Activated T-cell treated with anti-CD3 and anti-CD28 coated beads for 1 hour (primary cell): ENCODE measurements around the gene HBZ.
"Not testable (repeated sequence)": the region's sequence is repeated elsewhere in the genome, so short reads cannot be mapped to it uniquely, and the experiment has no call there.

Experiments used
- DNase-seq: peaks from one replicate; pipeline ENCODE4 v3.0.0-alpha.2; 2020; ENCODE audit warnings: low read depth

HBZ gene

DNA sequence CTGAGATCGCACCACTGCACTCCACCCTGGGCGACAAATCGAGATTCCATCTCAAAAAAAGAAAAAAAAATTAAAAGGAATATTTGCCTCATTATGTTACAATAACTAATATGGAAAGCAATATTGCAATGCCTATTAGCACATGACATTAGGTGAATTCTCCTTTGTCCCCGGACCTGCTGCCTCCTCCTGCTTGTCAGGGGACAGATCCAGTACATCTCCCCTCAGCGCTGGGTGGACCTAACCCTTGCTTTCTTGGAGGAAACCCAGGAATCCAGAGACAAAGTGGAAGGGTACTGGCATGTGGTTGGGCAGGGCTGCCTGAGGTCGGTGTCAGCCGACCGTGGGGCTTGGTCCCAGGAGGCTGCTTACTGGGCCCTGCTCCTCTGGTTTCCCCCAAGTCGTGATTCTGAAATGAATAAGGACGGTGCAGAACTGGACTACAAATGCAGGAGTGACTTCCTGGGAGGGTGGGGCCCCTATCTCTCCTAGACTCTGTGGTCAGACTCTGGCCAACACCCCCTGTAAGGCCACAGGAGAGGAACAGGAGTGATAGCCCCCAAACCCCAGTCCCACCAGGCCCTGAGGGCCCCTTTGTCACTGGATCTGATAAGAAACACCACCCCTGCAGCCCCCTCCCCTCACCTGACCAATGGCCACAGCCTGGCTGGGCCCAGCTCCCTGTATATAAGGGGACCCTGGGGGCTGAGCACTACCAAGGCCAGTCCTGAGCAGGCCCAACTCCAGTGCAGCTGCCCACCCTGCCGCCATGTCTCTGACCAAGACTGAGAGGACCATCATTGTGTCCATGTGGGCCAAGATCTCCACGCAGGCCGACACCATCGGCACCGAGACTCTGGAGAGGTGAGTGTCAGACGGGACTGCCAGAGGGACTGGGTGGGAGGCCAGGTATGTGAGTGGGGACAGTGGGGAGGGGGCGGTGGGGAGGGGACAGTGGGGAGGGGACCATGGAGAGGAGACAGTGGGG is at the start of gene HBZ:
HBZ (plus strand) TSS at position 504 of the 988 bp plus-strand sequence; CDS start at position 770, 266 bp downstream.
- DNase-seq: no peak

DNA sequence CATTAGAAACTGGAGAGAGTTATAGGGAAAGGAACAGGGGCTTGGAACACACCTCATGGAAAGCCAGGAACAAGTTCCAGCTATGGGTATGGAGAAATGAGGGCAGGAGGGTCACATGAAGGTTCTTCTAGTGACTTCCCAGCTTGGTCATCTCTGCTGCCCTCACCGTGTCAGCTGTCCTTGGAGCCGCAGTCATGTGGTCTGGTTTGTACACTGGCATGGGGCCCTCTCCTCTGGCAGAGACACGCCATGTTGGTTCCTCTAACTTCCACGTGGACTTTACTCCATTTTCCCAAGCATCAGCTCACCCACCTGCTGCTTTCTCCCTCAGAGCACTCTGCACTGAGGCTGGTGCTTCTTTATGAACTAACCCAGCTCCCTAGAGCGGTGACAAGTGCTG is 48.1 kb upstream of the HBZ start:
- no peak for DNase-seq

DNA sequence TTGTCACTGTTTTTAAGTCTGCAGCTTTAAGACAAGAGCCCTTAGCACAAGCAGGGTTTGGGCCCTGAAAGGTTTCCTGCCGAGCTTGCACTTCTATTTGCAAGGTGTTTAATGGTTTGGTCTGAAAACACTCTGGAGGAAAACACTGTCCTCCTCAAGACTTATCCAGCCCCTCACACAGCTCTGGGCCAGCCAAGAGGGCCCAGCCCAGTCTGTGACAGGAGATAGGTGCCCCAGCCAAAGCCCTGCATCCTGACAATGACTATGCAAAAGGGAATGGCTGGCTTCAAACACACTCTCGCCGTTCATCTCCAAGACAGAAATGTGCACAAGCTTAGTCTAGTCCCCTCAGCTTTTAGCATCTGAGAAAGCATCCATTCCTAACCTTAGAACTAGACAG is 47.5 kb upstream of the HBZ start:
- DNase-seq: no peak

DNA sequence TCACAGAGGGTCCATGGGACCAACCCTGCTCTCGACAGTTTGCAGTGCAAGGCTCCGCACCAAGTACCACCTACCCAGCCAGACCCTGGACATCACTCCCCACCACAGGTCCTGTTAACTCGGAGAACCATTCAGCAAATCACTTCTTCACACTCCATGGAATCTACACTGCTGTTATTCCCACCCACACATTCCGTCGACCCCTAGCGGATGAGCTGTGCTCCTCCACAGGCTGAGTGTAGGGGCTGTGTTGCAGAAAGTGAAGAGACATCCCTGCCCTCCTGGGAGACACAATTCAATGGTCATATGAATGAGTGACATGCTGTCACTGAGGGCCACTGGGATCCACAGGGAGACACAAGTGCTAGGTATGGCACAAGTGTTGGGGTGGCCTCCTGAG is 46.9 kb upstream of the HBZ start:
- DNase-seq: no peak

DNA sequence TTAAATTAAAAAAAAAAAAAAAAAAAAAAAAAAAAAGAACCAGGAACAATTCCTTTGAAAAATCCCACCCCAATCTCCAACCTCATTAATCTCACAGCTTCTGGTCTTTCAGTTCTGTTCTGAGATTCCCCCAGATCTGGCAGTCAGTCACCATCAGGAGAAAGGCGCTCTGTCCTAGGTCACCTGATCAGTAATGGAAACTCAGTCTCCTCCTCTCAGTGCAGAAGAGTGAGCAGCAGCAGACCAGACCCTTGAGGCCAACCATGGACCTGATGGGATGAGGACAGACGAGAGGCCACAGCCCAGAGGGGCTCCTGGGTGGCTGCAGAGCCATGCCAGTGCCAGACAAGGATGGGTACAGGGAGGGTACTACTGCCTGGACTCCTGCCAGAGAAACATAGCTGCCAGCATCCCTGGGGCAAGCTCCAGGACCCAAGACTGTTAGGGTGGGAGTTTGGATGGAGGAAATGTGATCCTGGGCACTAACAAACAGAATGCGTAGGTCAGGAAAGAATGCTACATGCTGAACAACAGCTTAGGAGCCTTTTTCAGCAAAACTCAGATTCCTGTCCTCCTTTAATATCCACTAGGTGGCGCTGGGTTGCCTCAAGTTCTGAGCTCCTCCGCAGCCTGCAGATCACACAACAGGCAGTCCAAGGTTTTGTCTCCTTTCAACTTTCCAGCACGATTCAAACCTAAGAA is 45.7 kb upstream of the HBZ start:
- DNase-seq: peak; percentile 41

DNA sequence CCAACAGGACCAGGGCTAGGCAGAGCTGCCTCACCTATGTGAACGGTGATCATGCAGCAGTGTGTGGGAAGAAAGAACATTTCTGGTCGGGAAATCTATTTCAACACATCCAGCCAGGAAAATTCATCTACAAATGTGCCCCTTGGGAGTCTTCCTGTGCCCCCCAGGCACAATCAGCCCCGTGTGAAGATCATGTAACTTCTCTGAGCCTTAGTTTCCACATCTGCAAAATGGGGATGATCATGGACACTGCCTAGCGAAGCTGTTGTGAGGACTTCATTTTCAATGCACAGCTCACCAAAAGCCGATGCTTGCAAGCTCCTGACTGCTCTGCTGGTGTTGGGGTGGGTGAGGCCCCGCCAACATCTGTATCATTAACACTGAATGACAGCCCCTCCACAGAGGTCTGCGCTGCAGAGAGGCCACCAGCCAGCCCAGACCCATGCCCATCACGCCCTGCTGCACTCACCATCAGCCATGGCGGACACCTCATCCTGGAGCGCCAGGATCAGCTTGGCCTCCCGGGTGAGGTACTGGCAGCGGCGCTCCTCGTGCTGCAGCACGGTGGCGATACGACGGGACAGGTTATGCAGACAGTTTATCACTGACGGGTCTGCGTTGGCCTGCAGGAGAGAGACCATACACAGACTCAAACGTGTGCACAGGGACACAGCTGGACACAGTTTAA is 40.1 kb upstream of the HBZ start:
- DNase-seq: no peak

DNA sequence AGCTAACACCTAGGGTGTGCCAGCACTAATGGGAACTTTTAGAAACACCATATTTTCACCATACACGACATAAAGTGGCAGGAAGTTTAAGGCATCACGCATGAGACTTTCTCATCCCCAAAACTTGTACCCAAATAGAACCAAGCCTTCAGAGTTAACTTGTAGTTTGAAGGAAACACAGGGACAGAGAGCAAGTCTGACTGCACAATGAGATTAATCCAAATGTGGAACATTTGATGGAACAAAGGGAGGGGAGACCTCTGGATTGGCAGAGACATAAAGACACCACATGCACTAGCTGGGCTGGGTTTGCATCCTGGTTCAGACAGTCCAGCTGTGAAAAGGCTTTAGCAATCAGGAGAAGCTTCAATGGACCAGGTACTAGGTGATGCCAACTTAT is 38.1 kb upstream of the HBZ start:
- no peak for DNase-seq

DNA sequence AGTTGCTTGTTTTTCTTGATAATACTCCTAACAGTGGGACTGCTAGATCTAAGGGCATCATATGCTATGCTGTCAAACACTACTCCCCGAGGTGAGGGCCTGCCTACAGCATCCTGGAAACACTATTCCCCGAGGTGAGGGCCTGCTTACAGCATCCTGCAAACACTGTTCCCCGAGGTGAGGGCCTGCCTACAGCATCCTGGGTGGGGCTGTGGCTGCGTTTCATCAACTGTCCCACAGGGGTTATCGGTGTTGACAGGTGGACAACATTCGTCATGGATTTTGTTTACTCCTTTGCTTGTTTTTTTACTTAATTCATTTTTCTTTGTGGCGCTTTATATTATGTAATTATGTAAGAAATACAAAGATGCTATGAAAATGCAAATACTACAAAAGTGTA is 36.4 kb upstream of the HBZ start:
- no peak for DNase-seq

DNA sequence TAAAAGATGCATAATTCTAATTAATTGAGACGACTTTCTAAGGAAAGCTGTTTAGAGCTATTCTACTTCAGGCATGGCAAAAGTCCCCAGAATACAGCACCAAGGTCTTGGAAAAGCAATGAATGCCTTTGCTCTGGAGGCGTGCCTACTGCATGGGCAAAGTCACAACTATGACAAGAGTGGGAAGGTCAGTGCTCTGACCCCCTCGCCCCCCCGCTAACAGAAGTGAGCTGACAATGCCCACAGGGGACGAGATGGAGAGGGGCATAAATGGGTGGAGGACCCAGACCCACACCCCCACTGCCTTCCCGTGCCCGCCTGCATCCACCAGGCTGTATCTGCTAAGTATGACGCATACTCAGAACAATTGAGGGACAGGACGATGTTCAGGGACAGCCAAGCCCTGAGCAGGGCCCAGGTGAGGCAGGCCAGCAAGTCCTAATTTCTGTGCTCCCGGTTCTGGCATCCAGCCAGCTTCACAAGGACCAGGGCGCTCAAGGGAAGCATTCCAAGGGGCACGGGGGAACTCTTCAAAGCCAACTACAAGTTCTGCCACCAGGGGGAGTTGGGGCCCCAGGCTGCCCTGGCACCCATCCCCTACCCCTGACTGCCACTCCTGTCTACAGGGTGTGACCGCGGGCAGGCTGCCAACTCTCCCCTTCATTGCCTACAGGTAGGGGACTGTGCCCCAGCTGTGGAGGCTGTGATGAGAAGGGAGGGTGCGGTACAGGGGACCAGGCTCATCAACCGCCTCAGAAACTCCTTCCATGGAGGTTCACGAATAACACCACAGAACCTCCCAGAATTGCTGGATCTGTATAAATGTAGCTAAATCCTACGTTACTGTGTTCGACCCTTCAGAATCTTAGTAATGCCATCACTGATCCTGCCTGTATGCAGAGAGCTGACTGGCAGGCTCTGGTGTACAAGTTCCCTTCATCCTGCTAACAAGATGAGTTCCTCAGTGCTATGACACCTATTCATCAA is 34.8 kb upstream of the HBZ start:
- DNase-seq: peak; percentile 56

DNA sequence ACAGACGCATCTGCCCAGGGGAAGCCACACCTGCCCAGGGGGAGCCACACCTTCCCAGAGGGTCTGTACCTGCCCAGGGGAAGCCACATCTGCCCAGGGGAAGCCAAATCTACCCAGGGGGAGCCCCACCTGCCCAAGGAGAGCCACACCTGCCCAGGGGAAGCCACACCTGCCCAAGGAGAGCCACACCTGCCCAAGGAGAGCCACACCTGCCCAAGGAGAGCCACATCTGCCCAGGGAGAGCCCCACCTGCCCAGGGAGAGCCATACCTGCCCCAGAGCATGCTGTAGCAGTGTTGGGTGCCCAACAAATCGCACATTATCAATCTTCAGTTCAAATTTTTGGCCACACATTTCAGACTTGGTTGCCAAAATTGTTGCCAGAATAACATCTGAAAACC is 33.6 kb upstream of the HBZ start:
- DNase-seq: no peak

DNA sequence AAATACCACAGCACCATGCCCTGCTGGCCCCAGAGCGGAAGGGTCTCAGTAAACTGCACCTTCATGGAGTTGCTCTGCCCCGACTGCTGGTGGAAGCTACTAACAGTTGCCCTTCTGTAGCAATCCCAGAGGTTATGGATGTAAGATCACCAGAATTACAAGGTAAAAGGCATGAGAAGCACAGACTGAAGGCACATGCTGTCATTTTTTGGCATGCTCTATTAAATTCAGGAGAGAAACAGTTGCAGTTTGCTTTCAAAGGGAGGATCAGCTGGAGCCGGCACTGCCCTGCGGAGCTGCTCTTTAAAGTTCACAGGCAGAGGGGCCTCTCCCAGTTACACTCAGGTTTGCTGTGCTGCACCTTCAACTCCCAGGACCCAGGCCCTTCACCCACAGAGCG is 33.1 kb upstream of the HBZ start:
- DNase-seq: no peak

DNA sequence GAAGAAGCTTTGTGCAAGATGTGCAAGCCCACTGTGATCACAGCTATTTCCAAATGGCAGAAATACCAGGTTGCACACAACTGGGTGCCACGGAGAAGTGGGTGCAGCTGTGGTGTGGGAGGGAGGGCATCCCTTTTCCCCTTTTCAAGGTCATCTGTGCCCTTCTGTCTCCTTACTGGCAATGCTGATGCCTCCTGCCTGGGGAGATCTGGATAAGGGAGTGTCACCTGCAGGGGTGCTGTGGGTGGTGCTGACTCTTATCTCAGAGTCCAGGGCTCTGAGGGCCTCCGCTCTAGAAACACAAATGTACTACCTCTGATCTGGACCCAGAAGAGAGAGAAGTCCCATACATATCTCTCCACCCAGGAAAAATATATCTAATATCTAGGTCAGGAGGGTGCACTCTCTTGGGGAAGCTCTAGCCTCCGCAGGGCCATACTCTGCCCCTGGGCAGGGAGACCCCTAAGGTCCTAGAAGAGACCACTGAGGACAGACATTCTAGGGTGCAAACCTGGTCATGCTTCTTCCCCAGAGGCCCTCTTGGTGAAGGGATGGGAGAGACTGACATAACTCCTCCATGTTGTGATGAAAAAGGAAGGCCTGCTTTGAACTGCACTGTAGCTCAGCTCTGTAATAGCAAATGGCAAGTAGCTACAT is 32.5 kb upstream of the HBZ start:
- no peak for DNase-seq

DNA sequence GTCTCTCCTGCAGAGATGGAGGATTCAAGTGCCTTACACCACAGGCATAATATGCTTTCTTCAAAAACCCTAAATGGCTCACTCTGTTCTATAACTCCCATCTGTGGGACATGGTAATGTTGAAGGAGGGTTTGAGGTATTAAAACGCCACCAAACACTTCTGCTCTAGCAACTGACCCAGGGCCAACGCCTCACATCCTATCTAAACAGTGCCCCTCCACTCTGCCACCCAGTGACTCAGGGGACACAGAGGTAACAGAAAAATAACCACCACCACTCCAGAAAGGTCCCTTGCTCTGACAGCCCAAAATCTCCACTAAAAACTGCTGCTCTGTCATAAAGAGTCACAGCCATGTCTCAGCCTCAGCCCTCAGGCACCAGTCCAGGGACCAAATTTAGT is 31.7 kb upstream of the HBZ start:
- DNase-seq: no peak

DNA sequence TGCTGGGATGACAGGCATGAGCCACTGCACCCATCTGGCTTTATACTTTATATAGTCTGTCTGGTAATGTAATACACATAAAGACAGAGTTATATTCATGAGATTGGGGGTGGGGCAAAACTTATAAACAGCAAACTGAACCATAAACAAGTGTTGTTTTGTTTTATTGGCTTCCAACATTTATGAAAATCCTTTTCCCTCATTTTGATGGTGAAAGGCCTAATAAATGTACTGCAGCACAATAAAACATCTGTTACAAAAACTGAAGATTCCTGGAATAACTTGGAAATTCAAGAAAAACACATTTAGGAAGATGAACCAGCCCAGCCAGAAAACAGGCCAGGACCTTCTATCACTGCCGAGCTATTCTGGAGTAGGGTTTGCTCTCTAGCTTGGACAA is 30.1 kb upstream of the HBZ start:
- no peak for DNase-seq

DNA sequence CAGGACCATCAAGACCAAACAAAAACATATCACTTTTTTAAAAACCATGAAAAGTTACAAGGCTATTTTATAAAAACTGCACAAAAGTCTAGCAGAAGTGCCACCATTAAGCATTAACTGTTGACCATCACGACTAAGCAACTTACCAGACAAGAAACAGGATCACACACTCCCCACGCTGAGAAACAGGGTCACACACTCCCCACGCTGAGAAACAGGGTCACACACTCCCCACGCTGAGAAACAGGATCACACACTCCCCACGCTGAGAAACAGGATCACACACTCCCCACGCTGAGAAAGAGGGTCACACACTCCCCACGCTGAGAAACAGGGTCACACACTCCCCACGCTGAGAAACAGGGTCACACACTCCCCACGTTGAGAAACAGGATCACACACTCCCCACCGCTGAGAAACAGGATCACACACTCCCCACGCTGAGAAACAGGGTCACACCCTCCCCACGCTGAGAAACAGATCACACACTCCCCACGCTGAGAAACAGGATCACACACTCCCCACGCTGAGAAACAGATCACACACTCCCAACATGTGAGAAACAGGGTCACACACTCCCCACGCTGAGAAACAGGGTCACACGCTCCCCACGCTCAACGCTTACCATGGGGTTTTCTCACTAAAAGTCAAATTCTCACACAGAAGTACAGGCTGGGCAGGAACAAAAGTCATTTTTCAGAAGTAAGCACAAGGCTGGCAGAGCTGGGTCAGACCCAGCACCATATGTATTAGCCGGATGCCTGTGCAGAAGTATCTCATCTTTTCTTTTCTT is 28.7 kb upstream of the HBZ start:
- not testable (repeated sequence) for DNase-seq

DNA sequence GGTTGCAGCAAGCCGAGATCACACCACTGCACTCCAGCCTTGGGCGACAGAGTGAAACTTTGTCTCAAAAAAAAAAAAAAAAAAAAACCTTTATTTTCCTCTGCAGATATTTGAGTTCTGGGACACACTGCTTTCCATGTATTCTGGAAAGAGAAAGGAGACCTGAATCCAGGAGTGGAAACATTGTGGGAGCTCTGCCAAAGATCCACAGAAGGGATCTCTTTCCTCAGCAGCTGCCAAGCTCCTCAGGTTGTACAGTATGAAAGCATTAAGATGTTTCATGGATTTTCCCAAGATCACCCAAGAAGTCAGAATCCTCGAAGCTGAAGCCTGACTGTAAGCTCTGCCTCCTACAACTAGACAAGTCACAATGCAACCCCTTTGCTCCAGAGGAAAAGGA is 27.4 kb upstream of the HBZ start:
- DNase-seq: no peak

DNA sequence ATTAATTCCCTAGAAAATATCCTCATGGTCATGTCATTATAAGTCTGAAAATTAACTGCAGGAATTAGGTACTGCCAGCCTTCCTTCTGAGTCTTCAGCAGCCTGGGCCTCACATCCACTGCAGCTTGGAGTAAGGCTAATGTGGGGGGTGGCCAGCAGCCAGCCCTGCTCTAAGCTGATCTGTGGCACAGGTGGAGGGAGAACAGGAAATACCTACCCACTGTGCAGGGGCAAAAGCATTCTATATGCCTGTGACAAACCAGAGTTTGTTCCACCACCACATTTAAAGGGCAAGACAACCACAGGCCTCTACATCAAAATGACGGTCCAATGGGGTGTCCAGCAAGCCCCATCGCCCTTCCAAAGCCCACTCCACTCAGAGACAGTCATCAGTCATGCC is 23.4 kb upstream of the HBZ start:
- DNase-seq: no peak

DNA sequence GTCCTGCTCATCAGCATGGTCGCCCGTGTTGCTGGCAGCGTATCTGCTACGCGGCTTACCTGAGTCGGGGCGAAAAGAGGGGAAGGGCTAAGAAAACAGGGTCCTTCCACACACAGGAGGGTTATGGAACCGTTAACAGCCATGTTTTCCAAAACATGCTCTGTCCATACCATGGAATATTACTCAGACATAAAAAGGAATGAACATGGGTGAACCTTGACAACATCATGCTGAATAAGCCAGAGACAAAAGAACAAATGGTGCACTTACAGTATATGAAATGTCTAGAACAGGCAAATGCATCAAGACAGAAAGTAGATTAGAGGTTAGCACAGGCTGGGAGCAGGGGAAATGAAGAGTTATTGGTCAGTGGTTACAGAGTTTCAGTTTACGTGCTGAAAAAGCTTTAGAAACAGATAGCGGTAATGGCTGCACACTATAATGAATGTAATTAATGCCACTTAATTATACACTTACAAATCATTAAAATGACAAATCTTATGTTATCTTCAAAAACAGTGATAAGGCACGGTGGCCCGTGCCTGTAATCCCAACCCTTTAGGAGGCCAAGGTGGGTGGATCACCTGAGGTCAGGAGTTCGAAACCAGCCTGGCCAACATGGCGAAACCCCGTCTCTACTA is 21.8 kb upstream of the HBZ start:
- DNase-seq: no peak

DNA sequence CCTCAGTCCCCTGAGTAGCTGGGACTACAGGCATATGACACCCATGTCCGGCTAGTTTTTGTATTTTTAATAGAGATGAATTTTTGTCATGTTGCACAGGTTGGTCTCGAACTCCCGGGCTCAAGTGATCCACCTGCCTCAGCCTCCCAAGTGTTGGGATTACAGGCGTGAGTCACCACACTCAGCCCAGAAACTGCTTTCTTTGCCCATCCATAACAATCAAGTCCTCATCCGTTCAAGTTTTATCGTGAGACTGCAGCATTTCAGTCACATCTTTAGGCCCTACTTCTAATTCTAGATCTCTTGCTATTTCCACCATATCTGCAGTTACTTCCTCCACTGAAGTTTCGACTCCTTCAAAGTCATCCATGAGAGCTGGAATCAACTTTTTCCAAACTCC is 20.3 kb upstream of the HBZ start:
- DNase-seq: no peak

DNA sequence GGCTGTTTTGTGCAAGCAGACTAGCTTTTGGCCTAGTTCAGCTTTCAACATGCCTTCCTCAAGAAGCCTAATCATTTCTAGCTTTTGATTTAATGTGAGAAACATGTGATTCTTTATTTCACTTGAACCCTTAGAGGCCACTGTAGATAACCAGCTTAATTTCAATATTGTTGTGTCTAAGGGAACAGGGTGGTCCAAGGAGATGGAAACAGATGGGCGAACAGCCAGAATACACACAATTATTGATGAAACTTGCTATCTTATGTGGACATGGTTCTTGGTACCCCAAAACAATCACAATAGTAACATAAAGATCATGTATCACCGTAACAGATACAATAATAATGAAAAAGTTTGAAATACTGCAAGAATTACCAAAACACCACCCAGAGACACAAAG is 18.7 kb upstream of the HBZ start:
- no peak for DNase-seq
